HCT116 (cell line): ENCODE data around the gene DPEP3. TPM values are rescaled to one million over a fixed set of nuclear protein-coding genes. Genes with fewer than 3 reads are reported as not detected.

ENCODE experiments used
- ATAC-seq: fragments of 200-7000 bp; cut with Tn5 transposase; 2 replicates; pipeline ENCODE4 v1.9.1; 2020; ENCODE audit warnings: mild to moderate bottlenecking, moderate library complexity
- BruUV-seq: library from RNA; stranded (reverse); fragments of 400-500 nt; replicated peaks from 2 replicates; lab custom pipeline; 2021; lab: Mats Ljungman, UMichigan
- CTCF ChIA-PET: fragments of 300-600 bp; sonication (Branson Sonifier 250); formaldehyde crosslinking; loops from one replicate; lab custom pipeline; 2021; ENCODE audit warnings: antibody characterized with exemption; lab: Charles Lee
- POLR2A ChIA-PET: fragments of 300-600, 350-600 bp; sonication (Branson Sonifier 250); formaldehyde crosslinking; loops from one replicate; lab custom pipeline; 2021; ENCODE audit warnings: antibody characterized with exemption; lab: Charles Lee
- RAD21 ChIA-PET, 2 experiments: fragments of 300-600 bp; sonication (Branson Sonifier 250); formaldehyde crosslinking; loops; one replicate each; lab custom pipeline; 2023; ENCODE audit warnings: low total read pairs in 2 of 2; ENCODE audit not compliant: uncharacterized antibody in 2 of 2, unreplicated experiment in 2 of 2, low non-redundant PET in 1 of 2; lab: Charles Lee
- DNase-seq: peaks from one replicate; pipeline ENCODE4 v3.0.0-alpha.2; 2010; ENCODE audit warnings: low read depth, low spot score
- H2AFZ ChIP-seq: fragments of 200-600 bp; shearing (Covaris generic), sonication (generic); 2 replicates; pipeline ENCODE4 v1.6.1; 2017; ENCODE audit warnings: low read depth, mixed run types, mixed read lengths, antibody characterized with exemption, low read length; ENCODE audit not compliant: poor library complexity, severe bottlenecking
- H3K27ac ChIP-seq: 2 replicates; pipeline ENCODE4 v1.5.1; 2012; ENCODE audit warnings: low read depth, low read length
- H3K27me3 ChIP-seq: fragments of 200-600 bp; sonication (generic); 2 replicates; pipeline ENCODE4 v1.6.1; 2016; ENCODE audit warnings: mixed run types, low read length, mixed read lengths; ENCODE audit not compliant: insufficient read depth
- H3K36me3 ChIP-seq, 2 experiments: fragments of 200-500 bp in 1 of 2; fragments of 200-600 bp in 1 of 2; sonication (Bioruptor generic) in 1 of 2; sonication (generic) in 1 of 2; 2 replicates each; pipeline versions ENCODE4 v1.5.1 to v1.6.1; 2014 to 2016; ENCODE audit warnings: low read length in 2 of 2, inconsistent platforms in 1 of 2, mixed read lengths in 1 of 2, mixed run types in 1 of 2; ENCODE audit not compliant: insufficient read depth in 2 of 2, control insufficient read depth in 1 of 2
- H3K4me1 ChIP-seq, 2 experiments: fragments of 200-600 bp in 1 of 2; sonication (generic) in 1 of 2; 2 replicates each; pipeline versions ENCODE4 v1.5.1 to v1.6.1; 2012 to 2017; ENCODE audit warnings: low read length in 2 of 2, inconsistent platforms in 1 of 2, mild to moderate bottlenecking in 1 of 2, mixed read lengths in 1 of 2, mixed run types in 1 of 2, moderate library complexity in 1 of 2; ENCODE audit not compliant: insufficient read depth in 2 of 2, control insufficient read depth in 1 of 2
- H3K4me2 ChIP-seq: fragments of 200-600 bp; sonication (generic); 2 replicates; pipeline ENCODE4 v1.6.1; 2017; ENCODE audit warnings: mixed run types, low read length, mixed read lengths
- H3K4me3 ChIP-seq, 2 experiments: fragments of 200-600 bp in 1 of 2; sonication (generic) in 1 of 2; replicated peaks in 1 of 2; 2 replicates each; pipeline ENCODE4 v1.5.1; 2011 to 2016; ENCODE audit warnings: low read length in 2 of 2, control low read depth in 1 of 2, low read depth in 1 of 2, mild to moderate bottlenecking in 1 of 2, mixed read lengths in 1 of 2, mixed run types in 1 of 2
- H3K79me2 ChIP-seq: fragments of 200-600 bp; sonication (generic); 2 replicates; pipeline ENCODE4 v1.6.1; 2017; ENCODE audit warnings: mild to moderate bottlenecking, mixed run types, low read length, moderate library complexity, mixed read lengths; ENCODE audit not compliant: insufficient read depth
- H3K9ac ChIP-seq: fragments of 200-600 bp; sonication (generic); 2 replicates; pipeline ENCODE4 v1.6.1; 2016; ENCODE audit warnings: low read length, mixed read lengths
- H3K9me2 ChIP-seq: fragments of 200-600 bp; sonication (generic), shearing (Covaris generic); 2 replicates; pipeline ENCODE4 v1.6.1; 2017; ENCODE audit warnings: mixed run types, mild to moderate bottlenecking, moderate library complexity; ENCODE audit not compliant: insufficient read depth
- H3K9me3 ChIP-seq, 2 experiments: fragments of 200-500 bp in 1 of 2; fragments of 200-600 bp in 1 of 2; sonication (Bioruptor generic) in 1 of 2; sonication (generic) in 1 of 2; 2 replicates each; pipeline ENCODE4 v1.6.1; 2014 to 2017; ENCODE audit warnings: low read length in 2 of 2, mixed read lengths in 2 of 2, inconsistent platforms in 1 of 2, low read depth in 1 of 2, mild to moderate bottlenecking in 1 of 2, mixed run types in 1 of 2, moderate library complexity in 1 of 2; ENCODE audit not compliant: control insufficient read depth in 1 of 2, insufficient read depth in 1 of 2
- H4K20me1 ChIP-seq: fragments of 200-600 bp; sonication (generic), shearing (Covaris generic); 2 replicates; pipeline ENCODE4 v1.6.1; 2017; ENCODE audit warnings: mixed run types, mild to moderate bottlenecking, moderate library complexity; ENCODE audit not compliant: insufficient read depth
- ATF3 ChIP-seq: IDR thresholded peaks from 2 replicates; pipeline ENCODE4 v1.6.1; 2012
- CEBPB ChIP-seq: IDR thresholded peaks from 2 replicates; pipeline ENCODE4 v1.6.1; 2012; ENCODE audit warnings: low read depth
- CTCF ChIP-seq, 3 experiments: fragments of 200-600 bp in 1 of 3; sonication (generic) in 1 of 3; IDR thresholded peaks in 2 of 3; conservative IDR thresholded peaks in 1 of 3; 2 replicates each; pipeline ENCODE4 v1.5.1; 2012 to 2017; ENCODE audit warnings: low read depth in 2 of 3, low read length in 2 of 3, antibody characterized with exemption in 1 of 3, borderline replicate concordance in 1 of 3, control low read depth in 1 of 3, mild to moderate bottlenecking in 1 of 3, mixed read lengths in 1 of 3, mixed run types in 1 of 3, moderate library complexity in 1 of 3; ENCODE audit not compliant: insufficient read depth in 1 of 3
- EGR1 ChIP-seq: IDR thresholded peaks from 2 replicates; pipeline ENCODE4 v1.6.1; 2012; ENCODE audit warnings: low read depth
- ELF1 ChIP-seq: IDR thresholded peaks from 2 replicates; pipeline ENCODE4 v1.6.1; 2012; ENCODE audit warnings: low read depth, borderline replicate concordance
- EZH2 ChIP-seq: fragments of 200-600 bp; sonication (generic); IDR thresholded peaks from 2 replicates; pipeline ENCODE4 v1.6.1; 2017; ENCODE audit warnings: antibody characterized with exemption, mixed run types
- EZH2phosphoT487 ChIP-seq: fragments of 200-600 bp; IDR thresholded peaks from 2 replicates; pipeline ENCODE4 v1.6.1; 2018; ENCODE audit warnings: antibody characterized with exemption, borderline replicate concordance
- FOSL1 ChIP-seq: IDR thresholded peaks from 2 replicates; pipeline ENCODE4 v1.6.1; 2012; ENCODE audit warnings: low read depth
- JUND ChIP-seq: IDR thresholded peaks from 2 replicates; pipeline ENCODE4 v1.6.1; 2012
- POLR2A ChIP-seq: IDR thresholded peaks from 2 replicates; pipeline ENCODE4 v1.7.0; 2011; ENCODE audit warnings: borderline replicate concordance; ENCODE audit not compliant: insufficient read depth, insufficient read length; ENCODE audit errors: extremely low read depth
- POLR2AphosphoS5 ChIP-seq: IDR thresholded peaks from 2 replicates; pipeline ENCODE4 v1.6.1; 2011; ENCODE audit warnings: mild to moderate bottlenecking, low read depth, low read length, moderate library complexity
- RAD21 ChIP-seq: IDR thresholded peaks from 2 replicates; pipeline ENCODE4 v1.6.1; 2012; ENCODE audit warnings: low read depth, mild to moderate bottlenecking
- REST ChIP-seq: IDR thresholded peaks from 2 replicates; pipeline ENCODE4 v1.6.1; 2012; ENCODE audit warnings: low read depth
- SRF ChIP-seq: IDR thresholded peaks from 2 replicates; pipeline ENCODE4 v1.6.1; 2012; ENCODE audit warnings: low read depth
- YY1 ChIP-seq: IDR thresholded peaks from 2 replicates; pipeline ENCODE4 v1.6.1; 2011; ENCODE audit warnings: low read length, low read depth, moderate library complexity, mild to moderate bottlenecking; ENCODE audit not compliant: insufficient replicate concordance; ENCODE audit errors: extremely low read depth
- ZFX ChIP-seq: fragments of 450-650 bp; IDR thresholded peaks from 2 replicates; pipeline ENCODE4 v1.6.1; 2017
- ZNF274 ChIP-seq: fragments of 200-500 bp; sonication (Bioruptor generic); IDR thresholded peaks from 2 replicates; pipeline ENCODE4 v1.6.1; 2014; ENCODE audit warnings: mild to moderate bottlenecking, low read depth, low read length, inconsistent platforms
- intact Hi-C: fragments of 100-400 bp; cut with micrococcal nuclease; formaldehyde crosslinking; loops from 2 replicates; pipeline ENCODE4 v1.10.0; 2022
- total RNA-seq: library from RNA; stranded (reverse); gene quantifications from one replicate; pipeline ENCODE4 v1.2.1, GENCODE V29; 2021; ENCODE audit not compliant: unreplicated experiment
- TF ChIP-seq, protein P1 (sequence below): IDR thresholded peaks from 2 replicates; pipeline ENCODE4 v1.6.1; 2011; ENCODE audit warnings: mild to moderate bottlenecking, low read length, moderate library complexity; ENCODE audit not compliant: insufficient replicate concordance; ENCODE audit errors: extremely low read depth

DPEP3 gene
- total RNA-seq, 1 experiment from 2014 or later: not detected

DNA sequence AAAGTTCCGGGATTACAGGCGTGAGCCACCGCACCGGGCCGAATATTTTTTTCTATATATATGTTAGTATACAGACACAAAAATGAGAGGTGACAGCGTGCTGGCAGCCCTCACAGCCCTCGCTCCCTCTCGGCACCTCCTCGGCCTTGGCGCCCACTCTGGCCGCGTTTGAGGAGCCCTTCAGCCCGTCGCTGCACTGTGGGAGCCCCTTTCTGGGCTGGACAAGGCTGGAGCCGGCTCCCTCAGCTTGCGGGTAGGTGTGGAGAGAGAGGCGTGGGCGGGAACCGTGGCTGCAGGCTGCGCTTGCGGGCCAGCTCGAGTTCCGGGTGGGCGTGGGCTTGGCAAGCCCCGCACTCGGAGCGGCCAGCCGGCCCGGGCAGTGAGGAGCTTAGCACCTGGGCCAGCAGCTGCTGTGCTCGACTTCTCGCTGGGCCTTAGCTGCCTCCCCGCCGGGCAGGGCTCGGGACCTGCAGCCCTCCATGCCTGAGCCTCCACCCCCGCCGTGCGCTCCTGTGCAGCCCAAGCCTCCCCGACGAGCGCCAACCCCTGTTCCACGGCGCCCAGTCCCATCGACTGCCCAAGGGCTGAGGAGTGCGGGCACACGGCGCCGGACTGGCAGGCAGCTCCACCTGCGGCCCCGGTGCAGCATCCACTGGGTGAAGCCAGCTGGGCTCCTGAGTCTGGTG, 1.9 kb upstream of the DPEP3 start:
- H3K27me3 ChIP-seq: no peaks in the 10 kb centered on the region
- BruUV-seq: no TSS peak
- no peaks in the 10 kb centered on the region for H3K36me3 ChIP-seq
- H3K27ac ChIP-seq: no peak overlapping the region
- H3K9me2 ChIP-seq: no peaks in the 10 kb centered on the region
- TF ChIP-seq, protein P1, sequence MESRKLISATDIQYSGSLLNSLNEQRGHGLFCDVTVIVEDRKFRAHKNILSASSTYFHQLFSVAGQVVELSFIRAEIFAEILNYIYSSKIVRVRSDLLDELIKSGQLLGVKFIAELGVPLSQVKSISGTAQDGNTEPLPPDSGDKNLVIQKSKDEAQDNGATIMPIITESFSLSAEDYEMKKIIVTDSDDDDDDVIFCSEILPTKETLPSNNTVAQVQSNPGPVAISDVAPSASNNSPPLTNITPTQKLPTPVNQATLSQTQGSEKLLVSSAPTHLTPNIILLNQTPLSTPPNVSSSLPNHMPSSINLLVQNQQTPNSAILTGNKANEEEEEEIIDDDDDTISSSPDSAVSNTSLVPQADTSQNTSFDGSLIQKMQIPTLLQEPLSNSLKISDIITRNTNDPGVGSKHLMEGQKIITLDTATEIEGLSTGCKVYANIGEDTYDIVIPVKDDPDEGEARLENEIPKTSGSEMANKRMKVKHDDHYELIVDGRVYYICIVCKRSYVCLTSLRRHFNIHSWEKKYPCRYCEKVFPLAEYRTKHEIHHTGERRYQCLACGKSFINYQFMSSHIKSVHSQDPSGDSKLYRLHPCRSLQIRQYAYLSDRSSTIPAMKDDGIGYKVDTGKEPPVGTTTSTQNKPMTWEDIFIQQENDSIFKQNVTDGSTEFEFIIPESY: no peak
- TF ChIP-seq ELF1 (no peak), CTCF (IDR thresholded peaks at IDR 0.05 in 2 of 3, conservative IDR thresholded peaks at IDR 0.05 in 1 of 3; ENCODE audit: borderline replicate concordance in 1 of 3, insufficient read depth in 1 of 3, low read depth in 2 of 3, low read length in 2 of 3) (no peak), JUND (no peak), CEBPB (no peak), RAD21 (no peak), YY1 (no peak), ZNF274 (no peak), REST (no peak), SRF (no peak), ZFX (no peak), EGR1 (no peak), POLR2AphosphoS5 (no peak), ATF3 (no peak), POLR2A (no peak), FOSL1 (no peak), EZH2phosphoT487 (no peak), EZH2 (no peak)
- no peak overlapping the region for H3K9ac ChIP-seq
- no peak overlapping the region for H3K4me3 ChIP-seq
- ChIA-PET RAD21 (no interaction called here), POLR2A (interaction anchor here (1.1 kb wide), 1 partner anchor 9 kb away, joined by 3 read pairs; no protein-coding TSS in a partner anchor), CTCF (no interaction called here)
- no peak overlapping the region for H2AFZ ChIP-seq
- ATAC-seq: no peak
- DNase-seq: no peak
- no peaks in the 10 kb centered on the region for H4K20me1 ChIP-seq
- no peaks in the 10 kb centered on the region for H3K9me3 ChIP-seq
- H3K4me2 ChIP-seq: no peak overlapping the region
- intact Hi-C loops: no loop called here
- no peaks in the 10 kb centered on the region for H3K4me1 ChIP-seq
- H3K79me2 ChIP-seq: no peaks in the 10 kb centered on the region
